ENCODE data around the gene CBARP.

Gene CBARP

GRCh38 chr19:1227304-1228054, 10.3 kb downstream of the CBARP start:
- DNase-seq (ENCODE audit: low read depth) = no peak

- no peak for DNase-seq (ENCODE audit: low read depth)
These were observed 11.1 kb downstream of the CBARP start for GRCh38 chr19:1226522-1227303.

GRCh38 chr19:1226227-1226518, 11.6 kb downstream of the CBARP start:
- DNase-seq (ENCODE audit: low read depth) = no peak

GRCh38 chr19:1225440-1226226, 12.2 kb downstream of the CBARP start:
- no peak for DNase-seq (ENCODE audit: low read depth)

- no peak for DNase-seq (ENCODE audit: low read depth)
These were observed 13.0 kb downstream of the CBARP start for GRCh38 chr19:1224847-1225246.

GRCh38 chr19:1224047-1224825, 13.6 kb downstream of the CBARP start:
- no peak for DNase-seq (ENCODE audit: low read depth)

GRCh38 chr19:1223018-1223855, 14.6 kb downstream of the CBARP start:
- no peak for DNase-seq (ENCODE audit: low read depth)

GRCh38 chr19:1222394-1222793, 15.4 kb downstream of the CBARP start:
- DNase-seq (ENCODE audit: low read depth) = no peak

- DNase-seq (ENCODE audit: low read depth) = no peak
These were observed 15.9 kb downstream of the CBARP start for GRCh38 chr19:1221904-1222255.

- DNase-seq (ENCODE audit: low read depth) = no peak
These were observed 16.6 kb downstream of the CBARP start for GRCh38 chr19:1220976-1221903.

GRCh38 chr19:1220477-1220930, 17.3 kb downstream of the CBARP start:
- no peak for DNase-seq (ENCODE audit: low read depth)

- DNase-seq (ENCODE audit: low read depth) = no peak
These were observed 17.9 kb downstream of the CBARP start for GRCh38 chr19:1219786-1220476.

- DNase-seq (ENCODE audit: low read depth) = no peak
These were observed 18.8 kb downstream of the CBARP start for GRCh38 chr19:1218751-1219567.

GRCh38 chr19:1217366-1217765, 20.4 kb downstream of the CBARP start:
- no peak for DNase-seq (ENCODE audit: low read depth)

GRCh38 chr19:1216756-1217155, 21.0 kb downstream of the CBARP start:
- no peak for DNase-seq (ENCODE audit: low read depth)

- no peak for DNase-seq (ENCODE audit: low read depth)
These were observed 22.7 kb downstream of the CBARP start for GRCh38 chr19:1214862-1215731.

GRCh38 chr19:1214299-1214861, 23.4 kb downstream of the CBARP start:
- DNase-seq (ENCODE audit: low read depth) = no peak
